Gastrocnemius medialis (tissue), 4 donors: ENCODE results near the gene LMO7.

Experiments
- CTCF ChIP-seq, 5 experiments: fragments of 450-650 bp in 3 of 5; fragments of 200-600 bp in 2 of 5; sonication (generic) in 2 of 5; IDR thresholded peaks in 4 of 5; conservative IDR thresholded peaks in 1 of 5; 1 replicate in 4 of 5; 2 replicates in 1 of 5; pipeline ENCODE4 v1.5.1; 2016 to 2019; ENCODE audit warnings: antibody characterized with exemption in 5 of 5, mild to moderate bottlenecking in 3 of 5, moderate library complexity in 3 of 5
- POLR2A ChIP-seq, 2 donors: fragments of 450-650 bp; IDR thresholded peaks; one replicate each; pipeline ENCODE4 v1.6.1; 2017; ENCODE audit warnings: antibody characterized with exemption in 2 of 2, mild to moderate bottlenecking in 2 of 2, moderate library complexity in 2 of 2

- TF ChIP-seq CTCF (IDR thresholded peaks at IDR 0.05 in 4 of 5, conservative IDR thresholded peaks at IDR 0.05 in 1 of 5) (no peak), POLR2A (IDR thresholded peaks at IDR 0.05) (no peak)
Observed at GRCh38 chr13:75832812-75833211, 196.7 kb downstream of the LMO7 start.
